Ectodermal cell (in vitro differentiated cells): ENCODE results near the gene CHRDL2.

Experiments
- H3K27ac ChIP-seq: 2 replicates; pipeline ENCODE4 v1.7.0; 2013; ENCODE audit warnings: mild to moderate bottlenecking, low read depth, low read length; ENCODE audit not compliant: insufficient read depth, poor library complexity, severe bottlenecking
- H3K27me3 ChIP-seq: 2 replicates; pipeline ENCODE4 v1.7.0; 2013; ENCODE audit warnings: mild to moderate bottlenecking, low read length; ENCODE audit not compliant: insufficient read depth, control insufficient read depth, poor library complexity, severe bottlenecking
- H3K36me3 ChIP-seq: one replicate; pipeline ENCODE4 v1.7.0; 2013; ENCODE audit warnings: low read length; ENCODE audit not compliant: control insufficient read depth, insufficient read depth
- H3K4me1 ChIP-seq: one replicate; pipeline ENCODE4 v1.7.0; 2013; ENCODE audit warnings: low read length; ENCODE audit not compliant: control insufficient read depth, insufficient read depth
- H3K4me3 ChIP-seq: 2 replicates; pipeline ENCODE4 v1.7.0; 2013; ENCODE audit warnings: low read depth, low read length, control low read depth; ENCODE audit not compliant: insufficient read depth
- H3K9me3 ChIP-seq: 2 replicates; pipeline ENCODE4 v1.7.0; 2013; ENCODE audit warnings: mild to moderate bottlenecking, low read length, moderate library complexity; ENCODE audit not compliant: control insufficient read depth
- WGBS, 2 experiments: methylation state at CpG; one replicate each; pipeline ENCODE4 v1.1.7; 2013; ENCODE audit warnings: missing lambda C conversion rate in 2 of 2; 5-methylcytosine and 5-hydroxymethylcytosine counted together

The CHRDL2 gene

DNA sequence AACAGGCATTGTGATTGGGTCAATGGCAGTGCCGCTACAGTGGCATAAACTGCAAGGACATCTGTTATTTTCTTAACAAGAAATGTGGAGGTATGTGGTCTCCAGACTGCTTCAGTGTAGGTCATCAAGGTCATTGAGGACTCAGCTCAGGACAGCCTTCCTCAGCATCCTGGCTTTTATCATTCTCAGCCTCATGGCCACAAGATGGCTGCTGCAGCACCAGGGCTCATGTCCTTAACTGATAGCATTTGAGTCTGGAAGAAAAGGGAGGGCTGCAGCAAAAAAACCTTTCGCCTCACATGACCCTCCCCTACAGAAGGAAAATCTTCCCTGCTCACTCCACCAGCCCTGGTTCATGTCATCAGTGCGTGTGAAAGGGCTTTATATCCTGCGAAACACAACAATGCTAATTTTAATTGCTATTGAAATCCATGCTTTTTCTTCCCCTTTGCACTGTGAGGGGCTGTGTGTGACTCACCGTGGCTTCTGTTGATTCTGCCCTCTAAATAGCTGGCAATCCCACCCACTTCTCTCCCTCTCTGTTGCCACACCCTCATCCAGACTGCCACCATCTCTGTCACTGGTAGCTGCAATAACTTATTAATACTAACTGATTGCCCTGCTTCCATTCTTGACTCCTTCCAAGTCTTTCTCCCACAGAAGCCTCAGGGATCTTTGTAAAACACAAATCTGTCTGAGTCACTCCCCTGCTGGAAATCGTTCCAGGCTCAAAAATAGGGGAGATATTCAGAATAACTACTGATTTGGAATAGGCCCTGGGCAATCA lies 43.8 kb downstream of the CHRDL2 start:
- H3K9me3 ChIP-seq, result no peaks in the 10 kb centered on the region

DNA sequence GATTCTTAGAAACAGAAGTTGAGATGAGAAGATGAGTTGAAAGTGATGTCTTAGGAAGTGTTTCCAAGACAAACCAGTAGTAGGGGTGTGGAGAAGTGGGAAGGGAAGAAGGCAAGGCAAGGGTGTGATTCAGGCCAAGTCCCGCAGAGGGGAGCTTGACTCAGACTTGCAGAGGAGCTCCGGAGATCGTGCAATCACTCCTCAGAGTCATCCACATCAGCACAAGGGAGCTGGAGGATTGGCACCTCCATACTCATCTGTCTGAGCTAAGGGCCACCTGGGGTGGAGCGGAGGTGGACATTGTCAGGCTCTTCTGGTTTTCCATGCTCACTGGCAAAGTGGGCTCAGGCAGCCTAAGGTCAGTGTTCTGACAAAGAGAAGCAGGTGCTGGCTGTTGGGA lies 44.4 kb downstream of the CHRDL2 start:
- no peaks in the 10 kb centered on the region for H3K9me3 ChIP-seq
- H3K4me3 ChIP-seq, result no peak overlapping the region
- H3K27ac ChIP-seq, result no peak overlapping the region
- WGBS, 2 experiments, result 79 to 82% methylated on average over 4 of the region's 4 CpGs
- H3K27me3 ChIP-seq, result peaks cover 15% of the 10 kb centered on the region
- no peaks in the 10 kb centered on the region for H3K4me1 ChIP-seq
- H3K36me3 ChIP-seq, result no peaks in the 10 kb centered on the region

More for the DNA sequence above, 43.8 kb downstream of the CHRDL2 start:
- Histone ChIP-seq H3K4me1 (no peaks in the 10 kb centered on the region), H3K27ac (no peak overlapping the region), H3K4me3 (no peak overlapping the region), H3K36me3 (no peaks in the 10 kb centered on the region), H3K27me3 (peaks cover 14% of the 10 kb centered on the region)
- WGBS, 2 experiments, result 76 to 79% methylated on average over 6 of the region's 6 CpGs

- Histone ChIP-seq H3K4me1 (no peaks in the 10 kb centered on the region), H3K9me3 (no peaks in the 10 kb centered on the region), H3K27ac (no peak overlapping the region), H3K27me3 (peaks cover 15% of the 10 kb centered on the region), H3K4me3 (no peak overlapping the region), H3K36me3 (no peaks in the 10 kb centered on the region)
- 92 to 93% methylated on average over 3 of the region's 3 CpGs for WGBS, 2 experiments
These were observed 45.3 kb downstream of the CHRDL2 start for GRCh38 chr11:74685905-74686304.

- H3K4me1 ChIP-seq, result no peaks in the 10 kb centered on the region
- H3K27ac ChIP-seq, result no peak overlapping the region
- H3K4me3 ChIP-seq, result no peak overlapping the region
- H3K27me3 ChIP-seq, result peaks cover 15% of the 10 kb centered on the region
- no peaks in the 10 kb centered on the region for H3K36me3 ChIP-seq
- no peaks in the 10 kb centered on the region for H3K9me3 ChIP-seq
These were observed 45.9 kb downstream of the CHRDL2 start for GRCh38 chr11:74685338-74685737.

GRCh38 chr11:74684661-74685060 lies 46.6 kb downstream of the CHRDL2 start:
- Histone ChIP-seq H3K27me3 (peaks cover 15% of the 10 kb centered on the region), H3K4me1 (no peaks in the 10 kb centered on the region), H3K9me3 (no peaks in the 10 kb centered on the region), H3K27ac (no peak overlapping the region), H3K36me3 (no peaks in the 10 kb centered on the region), H3K4me3 (no peak overlapping the region)
- 83 to 86% methylated on average over 1 of the region's 1 CpG for WGBS, 2 experiments

DNA sequence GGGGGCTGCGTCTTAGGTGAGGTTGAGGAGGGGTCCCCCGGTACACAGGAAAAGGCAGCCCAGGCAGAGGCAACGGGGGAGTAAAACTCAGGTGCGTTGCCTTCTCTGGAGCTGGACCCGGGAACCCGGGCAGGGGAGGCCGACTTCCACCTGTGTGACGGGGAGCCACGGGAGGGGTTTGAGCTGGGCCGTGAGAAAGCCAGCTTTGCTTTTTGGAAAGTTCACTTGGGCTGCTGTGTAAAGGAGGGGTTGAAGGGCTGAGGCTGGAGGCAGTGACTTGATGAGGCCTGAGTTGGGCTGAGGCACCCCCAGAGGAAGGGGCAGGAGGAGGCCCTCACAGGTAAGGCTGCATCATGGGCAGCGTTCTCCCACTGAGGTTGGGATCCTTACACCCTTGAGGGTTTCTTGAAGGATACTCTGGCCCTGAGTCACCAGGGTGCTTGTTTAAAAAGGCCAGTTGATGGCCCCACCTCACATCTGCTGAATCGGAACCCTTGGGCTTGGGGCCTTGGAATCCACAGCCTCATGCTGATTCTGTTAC lies 47.2 kb downstream of the CHRDL2 start:
- Histone ChIP-seq H3K36me3 (no peaks in the 10 kb centered on the region), H3K9me3 (no peaks in the 10 kb centered on the region), H3K4me3 (peak overlapping the region; percentile 35), H3K4me1 (no peaks in the 10 kb centered on the region), H3K27ac (no peak overlapping the region), H3K27me3 (peaks cover 15% of the 10 kb centered on the region)
- WGBS, 2 experiments, result 73 to 74% methylated on average over 12 of the region's 12 CpGs

DNA sequence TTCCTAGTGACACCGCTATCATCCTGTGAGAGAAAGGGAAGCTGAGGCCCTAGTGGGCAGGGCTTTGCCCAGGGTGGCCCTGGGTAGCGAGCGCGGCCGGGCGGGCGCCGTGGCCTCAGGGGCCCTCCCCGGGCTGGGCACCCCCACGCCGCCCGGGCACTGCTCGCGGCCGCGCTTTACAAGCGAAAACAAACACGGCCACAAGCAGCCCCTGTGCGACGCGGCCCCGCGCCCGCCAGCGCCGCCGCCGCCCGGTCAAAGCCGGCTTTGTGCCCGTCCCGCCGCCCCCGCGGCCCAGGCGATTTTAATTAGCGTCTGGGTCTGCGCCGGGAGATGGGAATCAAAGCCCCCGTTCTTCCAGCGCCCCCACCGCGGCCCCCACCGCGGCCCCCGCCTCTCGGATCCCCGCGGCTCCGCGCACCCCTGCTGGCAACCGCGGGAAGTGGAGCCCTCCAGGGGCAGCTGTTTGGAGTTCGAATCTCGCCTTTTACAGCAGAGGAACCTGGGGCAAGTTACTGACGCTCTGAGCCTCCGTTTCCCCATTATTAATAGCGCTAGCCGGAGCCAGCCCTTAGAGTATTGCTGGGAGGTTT lies 47.9 kb downstream of the CHRDL2 start:
- WGBS, 2 experiments, result 11 to 13% methylated on average over 59 of the region's 59 CpGs
- Histone ChIP-seq H3K27ac (no peak overlapping the region), H3K4me3 (peak overlapping the region; percentile 35), H3K27me3 (peaks cover 15% of the 10 kb centered on the region), H3K9me3 (no peaks in the 10 kb centered on the region), H3K4me1 (no peaks in the 10 kb centered on the region), H3K36me3 (no peaks in the 10 kb centered on the region)

DNA sequence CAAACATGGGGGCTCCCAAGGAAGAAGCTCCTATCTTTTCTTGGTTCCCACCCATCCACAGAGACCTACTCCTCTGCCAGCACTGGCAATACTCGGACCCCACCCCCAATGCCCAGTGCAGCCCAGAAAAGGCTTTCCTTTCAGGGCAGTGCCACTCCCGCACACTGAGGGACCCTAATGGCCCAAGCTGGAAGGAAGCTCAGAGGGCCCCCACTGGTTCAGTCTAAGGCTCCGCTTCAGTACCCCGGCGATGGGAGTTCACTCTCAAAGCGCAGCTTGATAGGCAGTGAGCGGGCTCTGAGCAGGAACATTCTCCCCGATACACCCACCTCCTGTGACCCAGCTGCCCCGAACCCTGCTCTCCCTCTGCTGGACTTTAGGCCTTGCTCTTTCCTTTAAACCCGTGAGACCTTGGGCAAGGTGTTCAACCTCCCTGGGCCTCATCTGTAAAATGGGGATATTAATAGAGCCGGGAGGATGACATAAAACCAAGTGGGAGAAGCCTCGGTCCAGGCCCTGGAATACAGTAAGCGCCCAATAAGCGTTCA lies 48.4 kb downstream of the CHRDL2 start:
- 89% methylated on average over 14 of the region's 14 CpGs for WGBS, 2 experiments
- no peaks in the 10 kb centered on the region for H3K4me1 ChIP-seq
- peaks cover 15% of the 10 kb centered on the region for H3K27me3 ChIP-seq
- no peak overlapping the region for H3K27ac ChIP-seq
- no peaks in the 10 kb centered on the region for H3K9me3 ChIP-seq
- peak overlapping the region; percentile 35 for H3K4me3 ChIP-seq
- no peaks in the 10 kb centered on the region for H3K36me3 ChIP-seq

DNA sequence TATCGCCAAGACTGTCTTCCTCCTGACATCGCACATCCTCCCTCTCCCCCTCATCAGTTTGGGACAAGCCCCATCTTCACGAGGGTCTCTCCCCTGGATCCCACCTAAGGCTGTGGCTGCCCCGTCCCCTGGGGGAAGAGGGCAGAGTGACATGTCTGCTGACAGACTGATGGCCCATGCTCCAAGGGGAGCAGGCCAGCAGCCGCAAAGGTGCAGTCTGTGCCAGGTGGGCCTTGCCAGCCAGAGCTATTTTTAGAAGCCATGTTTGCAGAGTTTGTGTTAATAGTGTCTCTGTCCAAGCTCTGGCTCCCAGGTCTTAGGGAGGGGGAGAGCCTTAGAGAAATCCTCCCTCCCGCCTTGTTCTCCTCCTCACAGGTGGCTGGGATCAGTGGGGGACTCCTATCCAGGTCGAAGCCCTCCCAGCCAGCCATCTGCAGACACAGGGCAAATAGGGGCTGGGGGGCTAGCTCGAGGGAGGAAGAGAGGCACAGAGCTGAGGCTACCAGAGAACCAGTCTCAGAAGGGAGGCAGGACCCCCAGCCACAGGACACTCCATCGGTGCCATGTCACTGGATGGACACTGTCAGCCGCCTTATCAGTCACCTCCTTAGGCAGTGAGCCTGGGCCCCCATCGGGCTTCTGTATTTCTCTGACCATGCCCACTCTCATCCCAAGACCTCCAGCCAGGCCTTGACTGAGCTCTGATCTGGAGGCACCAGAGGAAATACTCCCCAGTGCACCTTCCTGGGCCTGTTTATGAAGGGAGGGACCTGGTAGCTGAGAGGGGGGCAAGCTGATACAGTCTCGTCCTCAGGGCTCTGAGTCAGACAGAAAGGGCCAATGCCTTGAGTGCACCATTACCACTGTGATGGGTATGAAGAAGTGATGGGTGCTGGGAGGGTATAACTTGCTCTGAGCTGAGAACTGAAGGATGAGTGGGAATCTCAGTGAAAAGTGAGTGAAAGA lies 49.3 kb downstream of the CHRDL2 start:
- H3K9me3 ChIP-seq, result no peaks in the 10 kb centered on the region
- no peak overlapping the region for H3K27ac ChIP-seq
- peaks cover 15% of the 10 kb centered on the region for H3K27me3 ChIP-seq
- no peaks in the 10 kb centered on the region for H3K4me1 ChIP-seq
- WGBS, 2 experiments, result 93 to 94% methylated on average over 12 of the region's 12 CpGs
- H3K4me3 ChIP-seq, result no peak overlapping the region
- no peaks in the 10 kb centered on the region for H3K36me3 ChIP-seq
